ENCODE data around the gene ANGPTL2. TPM values are rescaled to one million over a fixed set of nuclear protein-coding genes. Genes with fewer than 3 reads are reported as not detected.
A peak's percentile ranks its signal among the peaks of the same experiment; 100 is the strongest.

ANGPTL2 gene
- total and polyA plus RNA-seq, 2 of the 4 experiments (the other 2 are of a cell fraction): 9.5 to 25.1 TPM

DNA sequence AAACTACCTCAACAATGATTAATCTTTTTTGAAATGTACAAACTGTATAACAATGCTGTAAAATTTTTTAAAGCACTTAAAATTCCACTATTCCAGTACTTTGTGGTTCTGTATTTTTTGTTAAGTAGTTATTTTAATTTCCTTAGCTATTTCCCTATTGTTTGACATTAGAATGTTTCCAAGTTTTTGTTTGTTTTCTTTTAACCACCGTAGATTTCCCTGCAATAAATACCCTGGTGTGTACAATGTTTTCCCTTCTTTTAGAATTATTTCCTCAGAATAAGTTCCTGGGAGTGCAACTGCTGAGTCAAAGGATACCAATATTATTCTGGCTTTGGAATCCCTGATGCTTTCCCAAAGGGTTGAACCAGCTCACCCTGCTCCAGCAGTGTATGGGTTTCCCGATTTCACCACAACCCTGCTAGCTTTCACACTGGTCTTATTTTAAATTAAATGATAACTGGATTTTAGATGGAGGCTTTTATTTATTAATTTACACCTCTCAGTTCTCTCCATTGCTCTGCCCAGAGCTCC is 20.6 kb upstream of the ANGPTL2 start:
- no CpG with 5 or more reads among the region's 2 CpGs for WGBS, 2 experiments (ENCODE audit: extremely low coverage in 2 of 2, insufficient read length in 1 of 2)
- Histone ChIP-seq H3K4me1 (ENCODE audit: control insufficient read depth, insufficient read depth, low read length) (peaks cover 2% of the 10 kb centered on the region; the same call in 1 of the 2 replicates), H2BK120ac (ENCODE audit: low read depth, low read length) (no peak overlapping the region), H3K36me3 (ENCODE audit: control insufficient read depth, insufficient read depth, low read length) (no peaks in the 10 kb centered on the region), H3K9ac (ENCODE audit: low read depth, low read length) (no peak overlapping the region), H3K14ac (replicated peaks; ENCODE audit: low read depth, low read length) (no peak overlapping the region), H2BK15ac (ENCODE audit: low read depth, low read length) (no peak overlapping the region), H3K4ac (ENCODE audit: low read depth, low read length) (no peak overlapping the region), H3K9me3 (ENCODE audit: control insufficient read depth, insufficient read depth, low read length) (no peaks in the 10 kb centered on the region), H2BK5ac (ENCODE audit: low read depth, low read length, poor library complexity, severe bottlenecking) (no peak overlapping the region), H3K79me1 (ENCODE audit: low read depth in 1 of 2, low read length in 2 of 2) (no peaks in the 10 kb centered on the region), H4K5ac (ENCODE audit: low read depth, low read length) (no peak overlapping the region), H3K56ac (ENCODE audit: extremely low read depth, insufficient read depth, low read length) (no peak overlapping the region), H3K4me2 (ENCODE audit: low read depth, low read length) (no peak overlapping the region), H2AFZ (replicated peaks; ENCODE audit: low read length, poor library complexity) (no peak overlapping the region), H3K18ac (ENCODE audit: low read depth, low read length) (no peak overlapping the region), H4K20me1 (ENCODE audit: insufficient read depth, low read length) (no peaks in the 10 kb centered on the region), H3K9me1 (ENCODE audit: insufficient read depth, low read length) (no peaks in the 10 kb centered on the region), H3K23ac (ENCODE audit: low read depth, low read length) (no peak overlapping the region), H2BK20ac (ENCODE audit: low read depth, low read length) (no peak overlapping the region), H3K4me3 (ENCODE audit: insufficient read depth, low read depth, low read length) (no peak overlapping the region), H2AK9ac (replicated peaks; ENCODE audit: low read depth, low read length, poor library complexity) (no peak overlapping the region), H3K27ac (ENCODE audit: insufficient read depth, low read length) (no peak overlapping the region), H2AK5ac (ENCODE audit: low read depth, low read length) (no peak overlapping the region), H4K91ac (ENCODE audit: insufficient read depth, low read depth, low read length) (no peak overlapping the region), H3K27me3 (ENCODE audit: control insufficient read depth, insufficient read depth, low read length) (peaks cover 4% of the 10 kb centered on the region; the same call in 1 of the 2 replicates), H4K8ac (ENCODE audit: low read depth in 2 of 2, low read length in 2 of 2) (no peak overlapping the region)
- no TSS peak for BruUV-seq (replicated peaks)
- TF ChIP-seq RAD21 (IDR thresholded peaks at IDR 0.05; ENCODE audit: low read length): no peak
- TF ChIP-seq SMC3 (IDR thresholded peaks at IDR 0.05; ENCODE audit: low read depth, low read length): no peak
- TF ChIP-seq, protein P1, sequence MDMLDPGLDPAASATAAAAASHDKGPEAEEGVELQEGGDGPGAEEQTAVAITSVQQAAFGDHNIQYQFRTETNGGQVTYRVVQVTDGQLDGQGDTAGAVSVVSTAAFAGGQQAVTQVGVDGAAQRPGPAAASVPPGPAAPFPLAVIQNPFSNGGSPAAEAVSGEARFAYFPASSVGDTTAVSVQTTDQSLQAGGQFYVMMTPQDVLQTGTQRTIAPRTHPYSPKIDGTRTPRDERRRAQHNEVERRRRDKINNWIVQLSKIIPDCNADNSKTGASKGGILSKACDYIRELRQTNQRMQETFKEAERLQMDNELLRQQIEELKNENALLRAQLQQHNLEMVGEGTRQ (IDR thresholded peaks at IDR 0.05; ENCODE audit: low read depth, low read length): no peak
- TF ChIP-seq MAFK (IDR thresholded peaks at IDR 0.05; ENCODE audit: low read depth, low read length): no peak
- no peak for TF ChIP-seq CTCF (conservative IDR thresholded peaks at IDR 0.05; ENCODE audit: low read depth, low read length)
- TF ChIP-seq, protein P2, sequence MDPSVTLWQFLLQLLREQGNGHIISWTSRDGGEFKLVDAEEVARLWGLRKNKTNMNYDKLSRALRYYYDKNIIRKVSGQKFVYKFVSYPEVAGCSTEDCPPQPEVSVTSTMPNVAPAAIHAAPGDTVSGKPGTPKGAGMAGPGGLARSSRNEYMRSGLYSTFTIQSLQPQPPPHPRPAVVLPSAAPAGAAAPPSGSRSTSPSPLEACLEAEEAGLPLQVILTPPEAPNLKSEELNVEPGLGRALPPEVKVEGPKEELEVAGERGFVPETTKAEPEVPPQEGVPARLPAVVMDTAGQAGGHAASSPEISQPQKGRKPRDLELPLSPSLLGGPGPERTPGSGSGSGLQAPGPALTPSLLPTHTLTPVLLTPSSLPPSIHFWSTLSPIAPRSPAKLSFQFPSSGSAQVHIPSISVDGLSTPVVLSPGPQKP (IDR thresholded peaks at IDR 0.05; ENCODE audit: borderline replicate concordance, low read depth, low read length): no peak
- no peak for TF ChIP-seq CHD1 (IDR thresholded peaks at IDR 0.05; ENCODE audit: low read depth, low read length)
- no peak for TF ChIP-seq FOS (IDR thresholded peaks at IDR 0.05; ENCODE audit: low read depth, low read length)
- in situ Hi-C loops (cut with MboI; ENCODE audit: low sequenced_read_pairs) (no loop called here), intact Hi-C loops (cut with micrococcal nuclease) (no loop called here), dilution Hi-C loops (cut with HindIII; ENCODE audit: low sequenced_read_pairs, unreplicated experiment) (no loop called here)
- ATAC-seq (ENCODE audit: low read depth): 0 out of 2 replicates have a peak, but pooled peaks have one; percentile 49
- DNase-seq: no peak
- POLR2A ChIA-PET (ENCODE audit: unreplicated experiment): no interaction called here
- CTCF ChIA-PET: no interaction called here
